NB4 (cell line): Measurements from ENCODE around the gene SHISA6.

Source experiments
- DNase-seq: peaks from one replicate; pipeline ENCODE4 v3.0.0; 2010; ENCODE audit warnings: low read depth
- H3K4me3 ChIP-seq: one replicate; pipeline ENCODE4 v1.5.1; 2011; ENCODE audit warnings: mild to moderate bottlenecking, low read depth, low read length, moderate library complexity
- MYC ChIP-seq: IDR thresholded peaks from 2 replicates; pipeline ENCODE4 v1.6.1; 2011; ENCODE audit warnings: low read depth, low read length
- POLR2A ChIP-seq: IDR thresholded peaks from 2 replicates; pipeline ENCODE4 v1.6.1; 2011; ENCODE audit warnings: mild to moderate bottlenecking; ENCODE audit not compliant: insufficient read length; ENCODE audit errors: extremely low read depth
- TF ChIP-seq, protein P1 (sequence below): IDR thresholded peaks from 2 replicates; pipeline ENCODE4 v1.6.1; 2011; ENCODE audit warnings: low read depth, low read length
- TF ChIP-seq, protein P2 (sequence below): IDR thresholded peaks from one replicate; pipeline ENCODE4 v1.5.1; 2012; ENCODE audit warnings: low read depth, low read length

Gene SHISA6

GRCh38 chr17:11564589-11565380 is 323.8 kb downstream of the SHISA6 start:
- DNase-seq: no peak
- TF ChIP-seq MYC (no peak), POLR2A (no peak)
- TF ChIP-seq, protein P1, sequence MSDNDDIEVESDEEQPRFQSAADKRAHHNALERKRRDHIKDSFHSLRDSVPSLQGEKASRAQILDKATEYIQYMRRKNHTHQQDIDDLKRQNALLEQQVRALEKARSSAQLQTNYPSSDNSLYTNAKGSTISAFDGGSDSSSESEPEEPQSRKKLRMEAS: no peak
- TF ChIP-seq, protein P2, sequence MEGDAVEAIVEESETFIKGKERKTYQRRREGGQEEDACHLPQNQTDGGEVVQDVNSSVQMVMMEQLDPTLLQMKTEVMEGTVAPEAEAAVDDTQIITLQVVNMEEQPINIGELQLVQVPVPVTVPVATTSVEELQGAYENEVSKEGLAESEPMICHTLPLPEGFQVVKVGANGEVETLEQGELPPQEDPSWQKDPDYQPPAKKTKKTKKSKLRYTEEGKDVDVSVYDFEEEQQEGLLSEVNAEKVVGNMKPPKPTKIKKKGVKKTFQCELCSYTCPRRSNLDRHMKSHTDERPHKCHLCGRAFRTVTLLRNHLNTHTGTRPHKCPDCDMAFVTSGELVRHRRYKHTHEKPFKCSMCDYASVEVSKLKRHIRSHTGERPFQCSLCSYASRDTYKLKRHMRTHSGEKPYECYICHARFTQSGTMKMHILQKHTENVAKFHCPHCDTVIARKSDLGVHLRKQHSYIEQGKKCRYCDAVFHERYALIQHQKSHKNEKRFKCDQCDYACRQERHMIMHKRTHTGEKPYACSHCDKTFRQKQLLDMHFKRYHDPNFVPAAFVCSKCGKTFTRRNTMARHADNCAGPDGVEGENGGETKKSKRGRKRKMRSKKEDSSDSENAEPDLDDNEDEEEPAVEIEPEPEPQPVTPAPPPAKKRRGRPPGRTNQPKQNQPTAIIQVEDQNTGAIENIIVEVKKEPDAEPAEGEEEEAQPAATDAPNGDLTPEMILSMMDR: no peak
- H3K4me3 ChIP-seq: no peak overlapping the region

DNA sequence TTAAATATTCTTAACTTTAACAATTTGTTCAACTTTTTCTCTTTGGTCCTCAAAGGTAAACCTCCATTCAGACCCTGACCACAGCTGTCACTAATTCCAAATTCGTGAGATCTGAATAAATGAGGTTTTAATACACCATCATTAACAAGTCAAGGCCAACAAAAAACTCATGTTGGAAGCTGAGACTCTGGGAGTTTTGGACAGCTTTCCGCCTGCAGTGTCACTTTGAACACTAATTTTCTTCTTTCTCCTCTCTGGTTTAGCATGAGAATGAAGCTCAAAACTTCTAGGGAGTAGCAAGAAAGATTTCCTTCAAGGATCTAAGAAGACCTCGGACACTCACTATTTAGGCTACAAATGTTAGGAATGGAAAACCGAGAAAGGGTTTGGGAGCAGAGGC is 324.6 kb downstream of the SHISA6 start:
- TF ChIP-seq, protein P1: no peak
- TF ChIP-seq POLR2A (no peak), MYC (no peak)
- TF ChIP-seq, protein P2: no peak
- H3K4me3 ChIP-seq: no peak overlapping the region
- DNase-seq: no peak

DNA sequence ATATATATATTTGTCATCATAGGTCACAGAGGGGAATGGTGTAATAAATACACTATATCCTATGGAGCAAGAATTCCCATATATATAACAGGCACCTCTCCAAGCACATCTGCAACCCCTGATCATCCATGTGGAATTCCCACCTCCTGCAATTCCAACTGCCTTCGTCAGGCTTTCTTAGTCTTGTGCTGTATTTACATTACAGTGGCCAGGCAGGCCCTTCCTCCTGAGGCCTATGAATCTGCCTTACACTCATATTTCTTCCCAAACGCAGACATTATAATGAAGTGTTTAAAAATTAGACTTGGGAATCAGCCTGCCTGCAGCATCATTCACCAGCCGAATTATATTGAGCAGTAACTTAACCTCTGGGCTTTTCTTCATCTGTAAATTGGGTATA is 338.0 kb downstream of the SHISA6 start:
- no peak for DNase-seq
- no peak overlapping the region for H3K4me3 ChIP-seq
- TF ChIP-seq POLR2A: no peak
- no peak for TF ChIP-seq MYC
- TF ChIP-seq, protein P1: no peak
- TF ChIP-seq, protein P2: no peak

DNA sequence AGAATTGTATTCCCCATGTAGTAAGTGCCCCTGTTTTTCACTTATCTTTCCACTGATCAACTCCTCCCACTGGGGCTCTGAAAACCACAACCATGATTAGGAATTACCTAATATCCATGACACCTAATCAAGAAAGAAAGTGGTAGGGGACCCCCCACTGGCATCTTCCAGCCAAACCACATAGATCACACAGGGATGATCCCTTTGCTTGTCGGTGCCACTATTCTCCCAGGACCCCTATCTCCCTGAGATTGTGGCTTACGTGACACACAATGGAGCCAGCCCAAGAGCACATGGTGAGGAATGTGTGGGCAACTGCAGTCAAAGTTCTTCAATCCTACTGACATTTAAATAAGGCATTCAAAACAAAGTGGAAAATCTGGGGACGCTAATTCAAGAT is 339.7 kb downstream of the SHISA6 start:
- no peak overlapping the region for H3K4me3 ChIP-seq
- DNase-seq: no peak
- TF ChIP-seq MYC: no peak
- TF ChIP-seq POLR2A: no peak
- TF ChIP-seq, protein P1: no peak
- TF ChIP-seq, protein P2: no peak

DNA sequence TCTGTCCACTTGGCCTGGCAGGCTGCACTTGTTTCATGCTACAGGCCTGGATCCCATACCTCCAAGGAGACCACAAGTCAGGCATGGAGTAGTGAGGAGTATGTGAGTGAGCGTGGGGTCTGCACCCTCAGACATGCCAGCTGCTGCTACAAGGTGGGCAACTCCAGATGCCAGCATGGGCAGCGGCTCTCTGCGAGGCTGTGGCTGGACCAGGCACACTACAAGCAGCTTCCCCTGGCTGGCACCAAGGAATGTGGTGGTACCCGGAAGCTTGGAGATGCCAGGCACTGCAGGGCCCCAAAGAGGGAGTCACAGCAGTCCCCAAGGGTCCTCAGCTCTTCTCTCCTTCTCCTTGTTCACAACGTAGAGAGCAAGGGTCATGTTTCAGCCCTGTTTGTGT is 341.2 kb downstream of the SHISA6 start:
- TF ChIP-seq, protein P2: no peak
- TF ChIP-seq POLR2A (no peak), MYC (no peak)
- TF ChIP-seq, protein P1: no peak
- no peak for DNase-seq
- no peak overlapping the region for H3K4me3 ChIP-seq
